Measurements from ENCODE around the gene ANP32A. TPM values are rescaled to one million over a fixed set of nuclear protein-coding genes. Genes with fewer than 3 reads are reported as not detected.

Gene ANP32A
- total and polyA plus RNA-seq, 9 of the 15 experiments (the other 6 are each of a cell fraction or from before 2014, with no cell fraction given), result 13.2 to 656 (median 210) TPM

- no peak for FAIRE-seq
- no peak overlapping the region for H3K4me3 ChIP-seq
- CTCF ChIA-PET (ENCODE audit: low intra/inter-chr PET ratio), result no interaction called here
- DNase-seq (ENCODE audit: extremely low read depth in 1 of 4, low spot score in 3 of 4), result no peak
- BruUV-seq (replicated peaks), result no TSS peak
- WGBS (ENCODE audit: insufficient coverage, low coverage, missing lambda C conversion rate), result 85% methylated on average over 4 of the region's 4 CpGs
- no peak for ATAC-seq
- H3K9me1 ChIP-seq (ENCODE audit: control insufficient read depth, insufficient read depth, low read length), result peaks cover 4% of the 10 kb centered on the region
- intact Hi-C loops (cut with micrococcal nuclease) (no loop called here), in situ Hi-C loops (cut with MboI) (no loop called here)
- no peak overlapping the region for H3K9ac ChIP-seq (ENCODE audit: insufficient read depth in 1 of 2, low read depth in 2 of 2, low read length in 2 of 2)
- no peak overlapping the region for H3K4me2 ChIP-seq (ENCODE audit: insufficient read depth, low read length)
- H3K9me3 ChIP-seq (replicated peaks; ENCODE audit: control insufficient read depth, insufficient read depth, low read depth, low read length), result no peaks in the 10 kb centered on the region
- peaks cover 70% of the 10 kb centered on the region for H4K20me1 ChIP-seq (replicated peaks; ENCODE audit: control insufficient read depth, insufficient read depth, low read length)
- H3K27me3 ChIP-seq (ENCODE audit: control insufficient read depth in 2 of 2, insufficient read depth in 2 of 2, low read length in 2 of 2), result no peaks in the 10 kb centered on the region
- H2AFZ ChIP-seq (ENCODE audit: low read depth, low read length), result no peak overlapping the region
- H3K4me1 ChIP-seq (replicated peaks in 1 of 2; ENCODE audit: control insufficient read depth in 2 of 2, insufficient read depth in 2 of 2, low read length in 2 of 2), result peaks cover 14 to 18% of the 10 kb centered on the region in 2 experiments; a peak in 4 of 5 replicates
- peaks cover 72% of the 10 kb centered on the region; the same call in 2 of the 3 replicates for H3K36me3 ChIP-seq (ENCODE audit: control insufficient read depth, insufficient read depth, low read length)
- peaks cover 100% of the 10 kb centered on the region for H3K79me2 ChIP-seq (ENCODE audit: control insufficient read depth, insufficient read depth, low read length)
- no peak overlapping the region for H3K27ac ChIP-seq (ENCODE audit: extremely low read depth, low read depth, low read length)
- POLR2A ChIA-PET, result interaction anchor here (0.6 to 0.8 kb wide), 3 partner anchors 9 to 14 kb away, joined by 3 read pairs; no protein-coding TSS in a partner anchor
- TF ChIP-seq ZNF41 (CRISPR knock-in tag; conservative IDR thresholded peaks at IDR 0.05) (no peak), ARID3B (CRISPR knock-in tag; IDR thresholded peaks at IDR 0.05; ENCODE audit: borderline replicate concordance) (no peak), HCFC1 (IDR thresholded peaks at IDR 0.05; ENCODE audit: low read depth, low read length) (no peak), CHD2 (IDR thresholded peaks at IDR 0.05; ENCODE audit: low read depth, low read length) (no peak), CEBPB (tag; IDR thresholded peaks at IDR 0.05) (no peak), IFI16 (CRISPR knock-in tag; IDR thresholded peaks at IDR 0.05) (no peak), ZBTB2 (IDR thresholded peaks at IDR 0.05) (no peak), BRD9 (IDR thresholded peaks at IDR 0.05; ENCODE audit: low read depth, partially characterized antibody) (no peak), ZBTB40 (IDR thresholded peaks at IDR 0.05) (no peak), ZBTB40 (CRISPR knock-in tag; IDR thresholded peaks at IDR 0.05) (no peak)
These were observed 26.4 kb downstream of the ANP32A start for GRCh38 chr15:68794307-68794706.

All from K562 (cell line).